Endothelial cell of umbilical vein (primary cell): ENCODE data around the gene BBS5. TPM values are rescaled to one million over a fixed set of nuclear protein-coding genes. Genes with fewer than 3 reads are reported as not detected.

Experiments
- BruUV-seq: library from RNA; stranded (reverse); fragments of 400-500 nt; replicated peaks from 2 replicates; lab custom pipeline; 2021; lab: Mats Ljungman, UMichigan
- CTCF ChIA-PET: fragments of 300-600, 350-600 bp; sonication (Branson Sonifier 250); formaldehyde crosslinking; loops from one replicate; lab custom pipeline; 2021; ENCODE audit warnings: antibody characterized with exemption, inconsistent platforms; lab: Charles Lee
- POLR2A ChIA-PET: fragments of 300-600, 350-600 bp; sonication (Branson Sonifier 250); formaldehyde crosslinking; loops from one replicate; lab custom pipeline; 2021; ENCODE audit warnings: antibody characterized with exemption, inconsistent platforms; lab: Charles Lee
- DNase-seq: peaks from one replicate; pipeline ENCODE4 v3.0.0-alpha.2; 2011; ENCODE audit warnings: low read depth, low spot score
- FAIRE-seq: peaks from 2 replicates; lab custom pipeline; 2011; peaks lifted over from hg19 to GRCh38; lab: Jason Lieb, UNC
- H2AFZ ChIP-seq: 2 replicates; pipeline ENCODE4 v1.6.0; 2012; ENCODE audit warnings: low read depth, low read length, control low read depth, inconsistent platforms
- H3K27ac ChIP-seq: 2 replicates; pipeline ENCODE4 v1.5.1; 2011; ENCODE audit warnings: low read depth, mild to moderate bottlenecking, control low read depth, low read length, moderate library complexity; ENCODE audit not compliant: insufficient read depth
- H3K27me3 ChIP-seq, 2 experiments: 2 replicates each; pipeline versions ENCODE4 v1.6.0 to v1.6.1; 2011; ENCODE audit warnings: low read length in 2 of 2, mixed read lengths in 1 of 2; ENCODE audit not compliant: control insufficient read depth in 2 of 2, insufficient read depth in 2 of 2
- H3K36me3 ChIP-seq, 2 experiments: 2 replicates in 1 of 2; 3 replicates in 1 of 2; pipeline ENCODE4 v1.5.1; 2011; ENCODE audit warnings: low read length in 2 of 2, mild to moderate bottlenecking in 1 of 2, moderate library complexity in 1 of 2; ENCODE audit not compliant: control insufficient read depth in 2 of 2, insufficient read depth in 2 of 2; ENCODE audit errors: extremely low read depth in 1 of 2
- H3K4me1 ChIP-seq: 3 replicates; pipeline ENCODE4 v1.5.1; 2011; ENCODE audit warnings: mild to moderate bottlenecking, low read length; ENCODE audit not compliant: control insufficient read depth, insufficient read depth; ENCODE audit errors: extremely low read depth
- H3K4me2 ChIP-seq: 2 replicates; pipeline ENCODE4 v1.6.1; 2011; ENCODE audit warnings: low read length, control low read depth, mixed read lengths; ENCODE audit not compliant: insufficient read depth
- H3K4me3 ChIP-seq, 3 experiments: fragments of 200-600 bp in 1 of 3; sonication (generic), shearing (Covaris generic) in 1 of 3; replicated peaks in 1 of 3; 2 replicates each; pipeline ENCODE4 v1.5.1; 2011 to 2016; ENCODE audit warnings: control low read depth in 3 of 3, low read length in 3 of 3, mild to moderate bottlenecking in 2 of 3, inconsistent platforms in 1 of 3, low read depth in 1 of 3, moderate library complexity in 1 of 3; ENCODE audit not compliant: insufficient read depth in 1 of 3
- H3K79me2 ChIP-seq: 2 replicates; pipeline ENCODE4 v1.6.0; 2012; ENCODE audit warnings: low read length, inconsistent platforms; ENCODE audit not compliant: control insufficient read depth, insufficient read depth
- H3K9ac ChIP-seq: replicated peaks from 2 replicates; pipeline ENCODE3; 2011; ENCODE audit warnings: low read length, control low read depth; ENCODE audit not compliant: insufficient read depth; ENCODE audit errors: extremely low read depth
- H3K9me1 ChIP-seq: replicated peaks from 3 replicates; pipeline ENCODE4 v1.6.0; 2011; ENCODE audit warnings: mild to moderate bottlenecking, low read length; ENCODE audit not compliant: control insufficient read depth, insufficient read depth; ENCODE audit errors: extremely low read depth
- H3K9me3 ChIP-seq: replicated peaks from 2 replicates; pipeline ENCODE4 v1.5.1; 2012; ENCODE audit warnings: low read length, inconsistent platforms; ENCODE audit not compliant: control insufficient read depth, insufficient read depth
- H4K20me1 ChIP-seq: replicated peaks from 2 replicates; pipeline ENCODE3; 2011; ENCODE audit warnings: mild to moderate bottlenecking, low read length; ENCODE audit not compliant: control insufficient read depth, insufficient read depth; ENCODE audit errors: extremely low read depth
- CTCF ChIP-seq, 2 donors: IDR thresholded peaks; 1 replicate in 1 of 2; 2 replicates in 1 of 2; pipeline ENCODE4 v1.5.1; 2011; ENCODE audit warnings: low read length in 2 of 2, mild to moderate bottlenecking in 2 of 2, moderate library complexity in 2 of 2, control low read depth in 1 of 2, inconsistent platforms in 1 of 2, low read depth in 1 of 2; ENCODE audit not compliant: insufficient read depth in 1 of 2; ENCODE audit errors: extremely low read depth in 1 of 2
- FOS ChIP-seq: IDR thresholded peaks from 2 replicates; pipeline ENCODE4 v1.6.1; 2011; ENCODE audit warnings: mild to moderate bottlenecking, low read length, moderate library complexity, borderline replicate concordance; ENCODE audit not compliant: insufficient read depth
- GATA2 ChIP-seq: IDR thresholded peaks from 2 replicates; pipeline ENCODE4 v1.7.0; 2011; ENCODE audit warnings: low read depth, mild to moderate bottlenecking, moderate library complexity, mixed read lengths, low read length; ENCODE audit not compliant: insufficient read length, insufficient read depth
- JUN ChIP-seq: IDR thresholded peaks from 2 replicates; pipeline ENCODE4 v1.6.1; 2011; ENCODE audit warnings: borderline replicate concordance, low read depth; ENCODE audit not compliant: insufficient read length, insufficient read depth
- MAX ChIP-seq: IDR thresholded peaks from 2 replicates; pipeline ENCODE4 v1.6.1; 2011; ENCODE audit not compliant: insufficient read depth, insufficient read length
- MYC ChIP-seq: IDR thresholded peaks from one replicate; pipeline ENCODE4 v1.6.1; 2011; ENCODE audit warnings: mild to moderate bottlenecking, low read depth, low read length
- POLR2A ChIP-seq: IDR thresholded peaks from 2 replicates; pipeline ENCODE4 v1.6.1; 2012; ENCODE audit warnings: low read depth, mild to moderate bottlenecking, control low read depth, low read length
- POLR2AphosphoS5 ChIP-seq: IDR thresholded peaks from 2 replicates; pipeline ENCODE4 v1.6.1; 2012; ENCODE audit warnings: low read depth, mild to moderate bottlenecking, control low read depth, low read length, moderate library complexity; ENCODE audit not compliant: insufficient read depth
- dilution Hi-C: fragments of 300-500 bp; cut with MboI; formaldehyde crosslinking; loops from one replicate; pipeline ENCODE4 v1.15.0; 2019; ENCODE audit warnings: low sequenced_read_pairs; ENCODE audit not compliant: extremely low pct_ligation_motif_present
- intact Hi-C: fragments of 100-400 bp; cut with micrococcal nuclease; formaldehyde crosslinking; loops from one replicate; pipeline ENCODE4 v1.10.0; 2022
- polyA plus RNA-seq, 4 experiments: library from polyadenylated mRNA; depleted of rRNA in 3 of 4; stranded (reverse) in 3 of 4; unstranded in 1 of 4; fragments of >200 nt; gene quantifications; 2 replicates each; pipeline versions ENCODE4 v1.2.1 to v1.2.3, GENCODE V29; 2011 to 2012; ENCODE audit warnings: missing spikeins in 1 of 4
- total RNA-seq: library from RNA; stranded (reverse); gene quantifications from 2 replicates; pipeline ENCODE4 v1.2.3, GENCODE V29; 2021

Gene BBS5
- total and polyA plus RNA-seq, 2 donors (not counting 3 experiments of a cell fraction or from before 2014, with no cell fraction given): 2.9 to 5.6 TPM

- H3K27me3 ChIP-seq: peaks cover 4 to 8% of the 10 kb centered on the region in 2 experiments
- no peaks in the 10 kb centered on the region for H3K4me1 ChIP-seq
- no peak overlapping the region for H3K9ac ChIP-seq
- no peaks in the 10 kb centered on the region for H4K20me1 ChIP-seq
- no peak overlapping the region for H2AFZ ChIP-seq
- BruUV-seq: no TSS peak
- no peak overlapping the region for H3K4me3 ChIP-seq
- no peak overlapping the region for H3K27ac ChIP-seq
- no peaks in the 10 kb centered on the region for H3K9me1 ChIP-seq
- ChIA-PET POLR2A (no interaction called here), CTCF (interaction anchor here (0.6 to 1.5 kb wide), 2 partner anchors 337 to 338 kb away, joined by 3 to 4 read pairs; no protein-coding TSS in a partner anchor)
- H3K79me2 ChIP-seq: no peaks in the 10 kb centered on the region
- H3K9me3 ChIP-seq: no peaks in the 10 kb centered on the region
- no peaks in the 10 kb centered on the region for H3K36me3 ChIP-seq
- intact Hi-C loops (loop anchor here (10.0 kb wide), 1 partner anchor 342 kb away; no protein-coding TSS in a partner anchor), dilution Hi-C loops (no loop called here)
- DNase-seq (no peak), FAIRE-seq (no peak)
- no peak overlapping the region for H3K4me2 ChIP-seq
- TF ChIP-seq FOS (no peak), MAX (no peak), GATA2 (no peak), JUN (no peak), POLR2AphosphoS5 (no peak), CTCF (IDR thresholded peaks at IDR 0.05; ENCODE audit: extremely low read depth in 1 of 2, insufficient read depth in 1 of 2, low read depth in 1 of 2, low read length in 2 of 2) (no peak), POLR2A (no peak), MYC (no peak)
Observed at GRCh38 chr2:169446452-169446851, 32.8 kb upstream of the BBS5 start.
